Measurements from ENCODE around the gene PTPN21.
"Not testable (repeated sequence)": the region's sequence is repeated elsewhere in the genome, so short reads cannot be mapped to it uniquely, and the experiment has no call there.

The PTPN21 gene

DNA sequence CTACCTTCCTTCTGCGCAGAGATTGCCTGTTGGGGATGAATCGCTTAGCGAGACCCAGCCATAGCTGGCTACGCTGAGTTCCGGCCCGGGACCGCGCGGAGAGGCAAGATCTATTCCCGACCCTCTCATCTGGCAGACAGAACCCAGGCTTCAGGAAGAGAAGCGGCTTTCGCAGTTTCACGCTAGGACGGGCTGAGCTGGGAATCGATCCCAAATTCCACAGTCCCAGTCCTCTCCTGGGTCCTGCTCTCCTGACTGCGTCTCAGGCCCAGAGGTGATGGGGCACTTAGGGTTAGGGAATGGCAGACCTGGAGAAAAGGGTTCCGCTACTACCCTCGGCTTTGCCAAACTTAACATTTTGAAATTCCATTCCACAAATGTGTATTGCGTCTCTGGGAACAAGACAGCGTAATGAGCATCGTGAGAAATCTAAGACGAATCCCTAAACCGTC lies 2.8 kb downstream of the PTPN21 start:
- peak; percentile 55 for DNase-seq (ENCODE audit: low read depth)

DNA sequence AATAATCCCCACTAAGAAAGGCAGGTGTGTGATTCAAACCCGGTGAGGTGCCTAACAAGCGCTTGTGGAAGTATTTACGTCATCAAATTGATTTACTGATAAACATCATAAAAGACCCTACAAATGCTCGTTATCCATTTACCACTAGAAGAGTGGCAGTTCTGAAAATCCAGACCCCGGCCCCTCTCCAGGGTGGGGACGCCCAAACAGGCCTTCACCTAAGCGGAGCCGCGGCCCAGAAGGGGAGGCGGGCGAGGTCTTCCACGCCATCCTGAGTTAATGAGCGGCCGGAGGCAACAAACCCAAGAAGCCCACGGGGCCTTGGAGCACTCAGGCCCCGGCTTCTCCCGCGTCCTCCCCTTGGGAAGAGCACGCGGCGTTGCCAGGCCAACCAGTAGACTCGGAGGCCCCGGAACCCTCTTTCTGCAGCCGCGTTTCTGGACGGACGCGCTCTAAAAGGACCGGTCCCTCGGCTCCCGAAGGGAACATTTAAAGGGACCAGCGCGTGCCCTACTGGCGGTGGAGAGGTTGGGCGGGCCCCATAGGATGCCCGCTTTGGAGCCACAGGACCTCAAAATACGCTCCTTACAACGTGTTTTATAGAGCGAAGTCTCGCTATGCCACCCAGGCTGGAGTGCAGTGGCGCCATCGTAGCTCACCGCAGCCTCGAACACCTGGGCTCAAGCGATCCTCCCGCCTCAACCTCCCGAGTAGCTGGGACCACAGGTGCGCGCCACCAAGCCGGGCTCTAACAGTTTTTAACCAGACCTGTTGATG lies 3.5 kb downstream of the PTPN21 start:
- peak; percentile 93 for DNase-seq (ENCODE audit: low read depth)

DNA sequence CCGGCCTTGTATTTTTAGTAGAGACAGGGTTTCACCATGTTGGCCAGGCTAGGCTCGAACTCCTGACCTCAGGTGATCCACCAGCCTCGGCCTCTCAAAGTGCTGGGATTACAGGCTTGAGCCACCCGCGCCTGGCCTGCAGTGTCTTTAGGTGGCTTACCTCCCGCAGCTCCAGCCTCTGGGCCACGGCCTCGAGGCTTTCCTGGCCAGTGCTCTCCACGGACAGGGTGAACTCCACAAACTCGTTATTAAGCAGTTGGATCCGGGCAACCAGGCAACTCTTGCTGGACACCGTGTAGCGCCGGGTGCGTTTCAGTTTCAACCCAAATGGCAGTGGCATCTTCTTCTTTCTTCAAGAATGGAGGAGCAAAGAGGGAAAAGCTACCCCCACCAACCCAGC lies 4.7 kb downstream of the PTPN21 start:
- no peak for DNase-seq (ENCODE audit: low read depth)

DNA sequence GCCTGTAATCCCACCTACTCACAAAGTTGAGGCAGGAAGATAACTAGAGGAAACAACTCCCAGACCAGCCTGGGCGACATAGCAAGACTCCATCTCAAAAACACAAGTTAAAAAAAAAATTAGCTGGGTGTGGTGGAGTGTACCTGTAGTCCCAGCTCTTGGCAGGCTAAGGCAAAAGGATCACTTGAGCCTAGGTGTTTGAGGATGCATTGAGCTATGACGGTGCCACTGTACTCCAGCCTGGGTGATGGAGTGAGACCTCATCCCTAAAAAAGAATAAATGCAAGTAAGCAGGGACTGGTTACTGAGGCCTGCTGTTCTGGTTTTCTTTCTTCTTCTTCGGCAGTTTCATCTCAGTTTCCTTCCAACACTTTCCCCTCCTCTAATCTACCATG lies 7.4 kb downstream of the PTPN21 start:
- DNase-seq (ENCODE audit: low read depth) = no peak

DNA sequence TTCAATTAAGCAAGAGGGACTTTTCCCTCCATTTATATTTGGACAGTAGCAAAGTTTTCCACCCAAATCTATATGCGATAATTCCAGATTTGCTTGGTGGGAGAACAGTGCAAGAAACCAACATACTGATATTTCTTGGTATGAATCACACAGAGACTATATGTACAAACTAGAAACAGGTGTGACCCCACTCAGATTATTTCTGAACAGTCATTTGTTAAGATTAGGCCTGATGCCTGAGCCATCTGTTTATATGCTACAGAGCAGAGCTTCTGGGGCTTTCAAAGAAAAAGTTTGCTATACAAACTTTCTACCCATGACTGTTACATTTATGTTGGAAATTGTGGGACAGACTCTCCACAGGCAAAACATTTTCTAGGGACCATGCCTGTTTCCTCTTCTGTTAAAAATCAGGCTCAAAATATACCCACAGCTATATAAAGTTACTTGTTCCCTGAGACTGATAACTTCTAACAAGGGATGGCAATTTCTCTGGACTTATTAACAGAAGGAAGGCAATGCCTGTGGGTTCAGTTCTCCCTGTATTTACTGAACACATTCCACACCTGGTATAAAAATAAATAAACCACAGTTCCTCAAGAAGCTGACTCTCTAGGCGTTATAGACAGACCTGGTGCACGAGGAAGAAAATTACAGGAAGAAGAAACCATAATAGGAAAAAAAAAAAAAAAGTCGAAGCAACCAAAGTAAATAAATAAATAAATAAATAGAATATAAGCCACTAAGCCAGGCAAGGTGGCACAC lies 8.0 kb downstream of the PTPN21 start:
- no peak for DNase-seq (ENCODE audit: low read depth)

DNA sequence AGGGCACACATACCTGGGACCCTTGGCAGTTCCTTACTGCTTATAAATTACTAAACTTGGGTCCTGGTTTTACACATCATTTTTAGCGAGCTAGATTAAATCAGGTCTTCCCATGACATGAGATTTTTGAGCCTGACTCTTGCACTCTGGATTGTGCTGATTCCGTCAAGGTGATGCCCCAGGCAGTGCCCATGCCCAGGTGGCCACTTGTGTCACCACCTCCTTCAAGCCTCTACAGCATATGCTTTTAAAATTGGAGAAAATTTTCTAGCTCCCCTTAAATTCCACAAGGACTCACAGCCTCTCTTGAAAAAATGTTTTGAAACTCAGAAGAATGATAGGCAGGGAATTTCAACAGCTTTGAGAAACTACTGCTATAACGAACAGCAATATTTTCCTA lies 9.6 kb downstream of the PTPN21 start:
- no peak for DNase-seq (ENCODE audit: low read depth)

DNA sequence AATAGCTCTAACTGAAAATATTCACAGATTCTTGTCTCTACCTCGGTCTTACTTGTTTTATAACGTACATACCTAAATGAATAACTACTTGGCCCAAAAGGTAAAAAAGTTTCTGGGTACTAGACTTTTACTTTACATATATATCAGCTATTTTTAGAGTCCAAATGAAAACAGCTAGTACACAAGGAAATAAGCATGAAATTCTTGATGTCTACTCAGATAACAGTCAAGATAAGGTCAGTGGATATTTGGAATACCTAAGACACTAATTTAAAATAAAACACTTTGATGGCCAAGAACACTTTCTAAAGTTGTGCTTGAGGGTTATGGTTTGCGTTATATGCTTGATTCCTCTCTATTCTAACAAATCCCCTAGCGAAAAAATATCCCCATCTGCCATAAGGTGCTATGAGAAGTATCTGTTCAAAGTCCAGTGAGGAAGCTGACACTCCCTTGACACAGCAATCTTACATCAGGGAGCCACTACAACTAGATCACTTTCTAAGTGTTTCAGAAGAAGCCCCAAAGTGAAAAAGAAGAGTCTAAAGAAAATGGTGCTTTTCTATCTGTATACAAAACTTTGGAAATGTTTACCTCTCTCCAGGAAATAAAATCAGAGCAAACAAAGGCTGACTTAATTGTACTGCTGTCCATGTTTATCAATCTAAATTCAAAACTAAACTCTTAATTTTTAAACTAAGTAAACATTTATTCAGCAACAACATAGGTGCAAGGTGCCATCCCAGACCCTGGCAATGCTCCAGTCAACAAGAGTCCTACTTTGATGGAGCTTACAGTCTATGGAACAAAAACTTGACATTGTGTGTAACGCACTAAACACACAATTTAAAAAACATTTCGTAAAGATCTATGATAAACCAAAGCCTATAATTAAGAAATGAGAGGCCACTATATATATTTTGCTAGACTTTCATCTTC lies 11.7 kb downstream of the PTPN21 start:
- no peak for DNase-seq (ENCODE audit: low read depth)

DNA sequence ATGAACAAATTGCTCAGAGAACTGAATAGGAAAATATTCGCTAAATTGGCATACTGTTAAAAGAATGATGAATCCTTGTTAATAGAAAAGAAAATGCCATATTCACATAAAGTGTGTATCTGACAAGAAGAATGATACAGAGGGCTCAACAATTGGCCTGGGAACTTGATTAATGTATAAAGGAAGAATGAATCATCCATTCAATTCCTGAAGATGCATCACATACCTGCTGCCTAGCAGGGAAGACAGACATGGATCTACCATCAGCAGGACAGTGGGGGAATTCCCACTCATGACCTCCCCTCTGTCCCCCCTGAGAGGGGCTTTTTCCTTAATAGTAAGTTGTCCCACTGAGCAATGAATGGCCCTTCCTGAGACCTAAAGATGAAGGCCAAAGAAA lies 13.5 kb downstream of the PTPN21 start:
- peak; percentile 44 for DNase-seq (ENCODE audit: low read depth)

DNA sequence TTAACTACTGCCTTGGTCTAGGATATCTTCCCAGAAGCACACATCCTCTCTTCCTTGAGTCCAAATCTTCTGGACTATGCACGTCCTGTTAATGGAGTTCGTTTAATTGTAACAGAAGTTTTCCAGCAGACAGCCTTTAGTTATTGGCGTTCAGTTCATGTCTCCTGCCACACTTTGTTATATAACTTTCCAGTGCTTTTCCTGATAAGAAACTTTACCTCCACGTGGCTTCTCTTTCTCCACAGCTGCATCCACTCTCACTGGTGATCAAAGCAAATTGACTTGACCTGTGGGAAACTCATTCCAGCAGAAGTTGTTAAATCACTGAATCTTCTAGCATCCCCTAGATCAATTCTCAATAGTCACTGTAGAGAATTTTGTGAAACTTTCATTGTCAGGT lies 19.0 kb downstream of the PTPN21 start:
- DNase-seq (ENCODE audit: low read depth) = no peak

DNA sequence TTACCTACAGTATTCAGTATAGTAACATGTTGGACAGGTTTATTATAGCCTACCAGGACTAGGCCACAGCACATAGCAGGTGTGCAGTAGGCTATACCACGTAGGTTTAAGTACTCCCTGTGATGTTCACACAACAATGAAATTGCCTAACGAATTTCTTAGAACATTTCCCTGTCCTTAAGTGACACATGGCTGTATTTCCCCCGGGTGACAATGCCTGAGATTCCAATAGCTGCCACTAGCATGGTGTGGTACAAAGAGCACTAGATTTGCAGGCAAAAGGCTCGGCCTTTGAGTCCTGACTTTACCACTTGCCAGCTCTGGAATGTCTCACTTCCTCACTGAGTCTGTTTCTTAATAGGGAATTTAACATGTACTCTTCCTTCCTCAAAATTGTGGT lies 19.7 kb downstream of the PTPN21 start:
- no peak for DNase-seq (ENCODE audit: low read depth)

DNA sequence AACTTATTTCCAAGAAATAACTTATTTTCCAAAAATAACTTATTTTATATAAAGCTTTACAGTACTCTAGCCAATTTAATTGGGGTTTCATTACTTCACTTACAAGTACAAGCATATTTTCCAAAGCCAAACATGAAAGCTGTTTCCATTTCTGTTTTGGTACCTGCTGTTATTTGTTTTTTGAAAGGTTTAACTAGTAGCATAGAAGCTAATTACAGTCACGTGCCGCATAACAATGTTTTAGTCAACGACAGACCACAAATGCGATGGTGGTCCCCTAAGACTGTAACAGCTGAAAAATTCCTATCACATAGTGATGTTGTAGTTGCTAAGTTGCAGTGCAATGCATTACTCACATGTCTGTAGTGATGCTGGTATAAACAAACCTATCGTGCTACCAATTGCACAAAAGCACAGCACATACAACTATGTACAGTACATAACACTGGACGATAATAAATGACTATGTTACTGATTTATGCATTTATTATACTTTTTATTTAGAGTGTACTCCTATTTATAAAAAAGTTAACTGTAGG lies 21.7 kb downstream of the PTPN21 start:
- no peak for DNase-seq (ENCODE audit: low read depth)

DNA sequence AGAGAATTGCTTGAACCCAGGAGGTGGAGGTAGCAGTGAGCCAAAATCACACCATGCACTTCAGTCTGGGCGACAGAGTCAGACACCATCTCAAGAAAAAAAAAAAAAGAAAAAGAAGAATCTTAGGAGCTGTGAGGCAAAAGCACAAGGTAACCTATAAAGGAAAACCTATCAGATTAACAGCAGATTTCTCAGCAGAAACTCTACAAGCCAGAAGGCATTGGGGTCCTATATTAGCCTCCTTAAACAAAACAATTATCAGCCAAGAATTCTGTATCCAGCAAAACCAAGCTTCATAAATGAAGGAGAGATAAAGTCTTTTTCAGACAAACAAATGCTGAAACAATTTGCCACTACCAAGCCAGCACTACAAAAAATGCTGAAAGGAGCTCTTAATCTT lies 24.9 kb downstream of the PTPN21 start:
- DNase-seq (ENCODE audit: low read depth) = not testable (repeated sequence)

DNA sequence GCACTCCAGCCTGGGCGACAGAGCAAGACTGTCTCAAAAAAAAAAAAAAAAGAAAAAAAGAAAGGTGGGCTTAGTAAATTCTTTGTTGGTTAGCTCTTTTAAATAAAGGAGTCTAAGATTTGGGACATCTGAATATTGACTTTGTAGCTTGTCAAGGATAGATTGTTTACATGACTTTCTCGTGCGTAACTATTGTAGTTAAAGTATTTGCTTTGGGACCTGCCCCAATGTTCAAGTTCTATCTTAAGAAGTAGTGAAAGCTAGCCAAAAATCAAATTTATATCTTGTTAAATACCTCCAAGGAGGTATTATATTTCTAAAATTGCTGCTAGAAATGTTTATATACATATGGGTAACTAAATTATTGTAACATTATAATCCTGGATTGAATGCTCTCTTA lies 32.4 kb downstream of the PTPN21 start:
- no peak for DNase-seq (ENCODE audit: low read depth)

DNA sequence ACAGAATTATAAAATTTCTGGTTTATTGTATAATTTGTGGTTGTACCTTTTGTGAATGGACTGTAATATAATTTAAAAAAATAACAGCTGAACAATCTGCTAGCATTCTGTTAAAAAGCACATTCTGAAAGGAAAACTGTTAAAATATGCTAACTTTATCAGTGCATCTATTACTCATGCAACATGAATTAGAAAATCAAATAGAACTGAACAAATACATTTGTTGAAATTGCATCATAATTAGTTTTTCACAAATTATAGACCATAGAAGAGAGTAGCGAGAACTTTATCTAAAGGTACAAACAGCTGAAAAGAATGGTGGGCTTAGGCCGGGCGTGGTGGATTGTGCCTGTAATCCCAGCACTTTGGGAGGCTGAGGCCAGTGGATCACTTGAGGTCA lies 33.0 kb downstream of the PTPN21 start:
- peak; percentile 4 for DNase-seq (ENCODE audit: low read depth)

DNA sequence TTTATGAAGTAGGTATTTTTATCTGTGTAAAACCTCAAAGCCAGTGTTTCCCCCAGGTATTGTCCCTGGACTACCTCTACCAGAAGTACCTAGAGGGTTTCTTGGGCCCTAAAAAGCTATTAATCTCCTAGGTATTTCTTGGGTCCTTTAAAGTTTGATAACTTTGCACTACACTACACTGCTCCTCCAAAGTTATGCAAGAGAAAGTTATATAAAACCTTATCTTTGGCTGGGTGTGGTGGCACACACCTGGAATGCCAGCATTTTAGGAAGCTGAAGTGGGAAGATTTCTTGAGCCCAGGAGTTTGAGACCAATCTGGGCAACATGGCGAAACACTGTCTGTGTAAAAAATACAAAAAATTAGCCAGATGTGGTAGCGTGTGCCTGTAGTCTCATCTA lies 34.9 kb downstream of the PTPN21 start:
- DNase-seq (ENCODE audit: low read depth) = no peak

DNA sequence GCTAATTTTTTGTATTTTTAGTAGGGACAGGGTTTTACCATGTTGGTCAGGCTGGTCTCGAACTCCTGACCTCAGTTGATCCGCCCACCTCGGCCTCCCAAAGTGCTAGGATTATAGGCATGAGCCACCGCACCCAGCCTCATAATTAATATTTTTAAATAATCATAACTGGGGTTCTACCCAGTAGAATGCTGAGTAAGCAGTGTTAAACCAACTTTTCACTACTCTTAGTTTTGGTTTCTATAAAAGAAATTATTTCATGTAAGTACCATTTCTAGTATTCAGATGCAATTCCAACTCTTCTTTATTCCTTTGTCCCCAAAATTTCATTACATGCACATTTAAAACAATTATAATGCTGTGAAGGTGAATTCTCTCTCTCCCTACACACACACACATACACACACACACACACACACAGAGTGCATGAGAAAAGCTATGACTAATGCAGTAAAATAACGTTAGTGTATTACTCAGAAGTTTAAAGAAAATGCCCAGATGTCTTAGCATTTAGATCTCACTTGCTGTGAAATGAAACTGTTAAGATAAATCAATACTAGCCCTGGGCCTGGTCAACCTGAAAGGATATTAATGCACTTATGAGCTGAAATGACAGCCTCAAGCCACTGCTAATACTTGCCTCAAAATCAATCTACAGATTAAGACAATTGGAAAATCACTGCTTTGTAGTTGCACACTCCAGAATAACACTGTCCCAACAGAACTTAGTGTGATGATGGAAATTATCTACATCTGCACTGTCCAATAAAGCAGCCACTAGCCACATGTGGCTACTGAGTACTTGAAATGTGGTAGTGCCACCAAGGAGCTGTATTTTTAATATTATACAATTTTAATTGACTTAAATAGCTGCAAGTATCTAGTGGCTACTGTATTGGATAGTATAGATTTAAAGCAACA lies 36.0 kb downstream of the PTPN21 start:
- DNase-seq (ENCODE audit: low read depth) = peak; percentile 86

DNA sequence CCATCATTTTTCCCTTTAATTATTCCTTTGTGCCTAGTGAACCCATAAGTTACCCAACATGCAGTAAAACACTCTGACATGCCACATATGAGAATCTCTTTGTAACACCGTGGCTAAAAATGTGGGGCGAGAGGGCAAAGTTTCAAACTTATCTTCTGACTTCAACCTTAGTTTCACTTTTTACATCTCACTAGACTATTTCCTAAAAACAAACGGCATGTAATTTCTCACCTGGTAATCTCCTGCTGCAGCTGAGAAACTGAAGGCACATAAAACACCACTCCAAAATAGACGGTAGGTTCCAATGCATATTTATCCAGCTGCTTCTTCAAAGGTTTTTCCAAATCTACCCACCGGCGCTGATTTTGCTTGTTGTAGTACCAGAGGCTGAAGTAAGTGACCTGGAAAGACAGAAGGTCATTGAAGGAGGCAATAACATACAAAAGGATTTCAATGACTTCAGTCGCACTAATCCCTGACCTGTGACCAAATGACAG lies 37.9 kb downstream of the PTPN21 start:
- DNase-seq (ENCODE audit: low read depth) = no peak

DNA sequence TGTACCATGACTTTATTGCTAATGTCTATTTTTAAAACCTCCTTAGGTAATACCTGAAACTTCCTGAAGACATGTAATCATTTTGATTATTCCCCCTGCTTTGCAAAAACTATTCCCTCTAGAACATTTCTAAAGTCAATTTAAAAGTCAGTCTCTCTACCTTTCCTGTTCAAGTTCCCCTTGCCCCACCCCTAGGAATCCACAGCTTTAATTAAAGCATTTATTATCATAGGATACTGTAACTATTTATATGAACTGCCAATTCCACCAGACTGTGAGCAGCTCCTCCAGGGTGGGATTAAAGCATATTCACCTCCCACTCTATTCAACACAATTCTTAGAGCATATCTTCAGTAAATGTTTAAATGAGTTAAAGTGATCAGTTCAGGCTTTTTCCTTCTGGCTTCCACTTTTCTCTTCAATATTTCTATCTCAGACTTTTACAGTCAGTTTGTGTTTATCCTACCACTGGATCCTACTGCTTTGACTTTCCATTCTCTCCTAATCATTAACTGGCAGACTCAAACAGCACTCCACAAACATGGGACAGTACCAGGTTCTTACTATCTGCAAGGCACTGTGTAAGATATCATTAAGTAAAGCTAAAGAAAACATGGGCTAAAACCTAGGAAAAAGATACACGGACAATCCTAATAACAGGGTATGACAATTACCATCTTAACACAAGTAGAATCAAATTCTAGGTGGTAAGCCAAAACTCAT lies 39.1 kb downstream of the PTPN21 start:
- DNase-seq (ENCODE audit: low read depth) = no peak

DNA sequence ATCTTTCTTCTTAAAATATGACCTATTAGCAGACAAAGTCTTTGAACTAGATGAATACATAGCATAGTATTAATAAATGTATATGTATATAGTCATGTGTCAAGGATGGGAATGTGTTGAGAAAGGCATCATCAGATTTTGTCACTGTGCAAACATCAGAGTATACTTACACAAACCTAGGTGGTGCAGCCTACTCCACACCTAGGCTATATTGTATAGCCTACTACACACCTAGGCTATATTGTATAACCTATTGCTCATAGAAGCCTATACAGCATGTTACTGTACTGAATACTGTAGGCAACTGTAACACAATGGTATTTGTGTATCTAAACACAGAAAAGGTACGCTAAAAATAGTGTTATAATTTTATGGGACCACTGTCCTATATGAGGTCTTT lies 47.6 kb downstream of the PTPN21 start:
- no peak for DNase-seq (ENCODE audit: low read depth)

DNA sequence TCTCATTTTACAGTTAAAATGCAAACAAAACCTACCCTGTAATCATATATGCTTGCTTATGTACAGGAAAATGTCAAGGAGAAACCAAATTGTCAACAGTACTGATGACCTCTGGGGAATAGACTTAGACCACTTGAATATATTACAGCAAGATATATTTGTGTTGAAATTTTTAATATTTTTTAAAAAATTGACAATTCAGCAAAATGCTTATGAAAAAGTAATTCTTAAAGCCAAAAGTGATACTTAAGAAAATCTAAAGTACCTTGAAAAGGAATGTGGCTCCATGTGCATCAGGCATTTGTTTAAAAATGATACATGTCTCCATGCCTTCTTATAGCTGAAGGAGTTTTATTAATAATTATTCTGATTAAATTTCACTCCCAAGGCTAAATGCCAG lies 49.2 kb downstream of the PTPN21 start:
- no peak for DNase-seq (ENCODE audit: low read depth)
